Activated CD8-positive, alpha-beta memory T cell treated with anti-CD3 and anti-CD28 coated beads, Interleukin-2, amount 50 U/mL, for 4 hours (primary cell): Measurements from ENCODE around the gene RAB21.
"Not testable (repeated sequence)": the region's sequence is repeated elsewhere in the genome, so short reads cannot be mapped to it uniquely, and the experiment has no call there.

ENCODE experiments used
- DNase-seq: peaks from one replicate; pipeline ENCODE4 v3.0.0-alpha.2; 2020

Gene RAB21

DNA sequence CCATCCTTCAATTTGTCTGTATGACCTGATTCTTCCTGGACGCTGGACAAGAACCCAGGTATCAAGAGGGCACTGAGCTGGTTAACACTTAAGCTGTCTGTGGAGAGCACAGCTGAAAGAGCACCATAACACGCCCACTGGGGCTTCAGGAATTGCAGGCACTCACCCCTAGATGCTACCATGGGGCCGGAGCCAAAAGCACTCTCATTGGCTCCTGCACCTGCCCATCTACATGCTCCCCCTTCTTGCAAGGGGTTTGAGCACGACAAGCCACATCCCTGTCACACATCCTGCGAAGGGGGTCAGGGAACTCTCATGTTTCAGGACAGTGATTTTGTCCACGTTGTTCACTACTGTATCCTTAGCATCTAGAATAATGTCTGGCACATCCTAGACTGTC, 49.8 kb downstream of the RAB21 start:
- DNase-seq, result no peak

DNA sequence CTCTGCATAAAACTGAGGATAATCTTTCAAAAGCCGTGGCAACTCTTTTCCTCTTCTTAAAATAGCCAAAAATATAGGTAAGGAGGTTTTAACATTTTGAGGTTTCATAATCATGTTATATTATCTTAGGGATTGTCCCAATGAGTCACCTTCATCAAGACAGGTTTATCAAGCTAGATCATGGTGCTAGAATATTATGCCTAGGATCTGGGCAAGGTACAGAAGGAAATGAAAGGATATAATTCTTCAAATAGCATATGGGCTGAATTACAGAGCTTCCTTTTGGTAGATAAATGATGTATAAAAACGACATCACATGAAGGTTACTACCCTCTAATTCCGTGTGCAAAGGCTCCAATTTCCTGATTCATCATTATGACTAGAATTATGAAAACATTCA, 56.3 kb downstream of the RAB21 start:
- DNase-seq, result no peak

DNA sequence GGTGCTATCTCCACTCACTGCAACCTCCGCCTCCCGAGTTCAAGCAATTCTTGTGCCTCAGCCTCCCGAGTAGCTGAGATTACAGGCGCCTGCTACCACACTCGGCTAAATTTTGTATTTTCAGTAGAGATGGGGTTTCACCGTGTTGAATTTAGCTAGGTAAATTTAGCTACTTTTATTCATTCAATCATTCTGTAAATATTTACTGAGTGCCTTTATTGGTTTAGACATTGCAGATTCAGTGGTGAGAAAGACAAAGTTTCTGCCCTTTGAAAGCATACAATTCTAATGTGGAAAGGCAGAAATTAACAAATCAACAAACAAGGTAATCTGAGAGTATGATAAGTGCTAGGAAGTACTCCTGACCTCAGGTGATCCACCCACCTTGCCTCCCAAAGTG, 60.6 kb downstream of the RAB21 start:
- not testable (repeated sequence) for DNase-seq

DNA sequence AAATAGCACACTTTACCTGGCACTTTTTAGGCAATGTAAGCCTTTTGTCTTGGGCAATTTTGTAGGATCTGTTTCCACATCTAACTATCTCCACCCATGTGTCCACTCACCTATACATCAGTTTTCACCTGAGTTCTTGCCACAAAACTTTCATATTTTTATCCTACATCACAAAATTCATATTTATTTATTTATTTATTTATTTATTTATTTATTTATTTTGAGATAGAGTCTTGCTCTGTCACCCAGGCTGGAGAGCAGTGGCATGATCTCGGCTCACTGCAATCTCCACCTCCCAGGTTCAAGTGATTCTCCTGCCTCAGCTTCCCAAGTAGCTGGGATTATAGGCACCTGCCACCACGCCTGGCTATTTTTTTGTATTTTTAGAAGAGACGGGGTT, 67.4 kb downstream of the RAB21 start:
- not testable (repeated sequence) for DNase-seq

DNA sequence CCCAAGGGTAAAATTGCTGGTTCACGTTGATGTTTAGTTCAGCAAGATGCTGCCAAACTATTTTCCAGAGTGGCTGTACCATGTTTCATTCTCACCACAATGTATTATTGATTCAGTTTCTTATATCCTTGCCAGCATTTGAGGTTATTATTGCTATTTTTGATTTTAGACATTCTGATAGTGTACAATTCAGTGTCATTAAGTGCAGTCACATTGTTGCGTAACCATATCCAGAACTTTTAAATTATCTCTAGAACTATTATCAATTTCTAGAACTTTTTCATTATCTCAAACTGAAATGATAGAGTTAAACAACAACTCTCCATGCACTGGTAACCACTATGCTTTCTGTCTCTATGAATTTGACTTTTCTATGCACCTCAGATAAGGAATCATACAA, 74.2 kb downstream of the RAB21 start:
- DNase-seq, result no peak

DNA sequence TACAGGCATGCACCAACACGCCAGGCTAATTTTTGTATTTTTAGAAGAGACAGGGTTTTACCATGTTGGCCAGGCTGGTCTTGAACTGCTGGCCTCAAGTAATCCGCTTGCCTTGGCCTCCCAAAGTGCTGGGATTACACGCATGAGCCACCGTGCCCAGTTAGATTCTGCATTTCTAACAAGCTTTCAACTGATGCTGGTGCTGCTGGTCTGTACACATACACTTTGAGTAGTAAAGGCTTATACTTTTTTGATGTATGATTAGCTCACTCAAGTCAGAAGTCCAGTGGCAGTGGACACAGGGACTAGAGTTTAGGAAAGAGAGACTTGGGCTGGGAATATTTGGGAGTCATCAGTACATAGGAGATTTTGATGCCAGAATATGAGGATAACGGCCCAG, 82.7 kb downstream of the RAB21 start:
- DNase-seq, result no peak

DNA sequence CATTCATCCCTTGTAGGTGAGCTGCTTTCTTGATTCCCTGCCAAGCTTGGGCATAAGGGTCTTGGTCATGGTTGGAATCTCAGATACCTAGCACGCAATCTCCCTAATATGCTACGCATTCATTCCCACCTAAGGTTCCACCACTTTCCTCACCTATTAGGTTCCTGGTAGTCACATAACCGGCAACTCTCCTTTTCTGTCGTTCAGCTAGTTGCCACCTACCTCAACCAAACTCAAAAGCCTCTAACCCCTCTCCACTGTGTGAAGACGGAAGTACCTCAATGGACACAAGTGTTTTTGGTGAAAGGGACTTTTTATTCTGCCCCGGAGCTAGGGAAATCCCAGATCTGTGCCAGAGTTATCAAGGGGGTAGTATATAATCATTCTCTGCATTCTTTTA, 83.6 kb downstream of the RAB21 start:
- DNase-seq, result no peak

DNA sequence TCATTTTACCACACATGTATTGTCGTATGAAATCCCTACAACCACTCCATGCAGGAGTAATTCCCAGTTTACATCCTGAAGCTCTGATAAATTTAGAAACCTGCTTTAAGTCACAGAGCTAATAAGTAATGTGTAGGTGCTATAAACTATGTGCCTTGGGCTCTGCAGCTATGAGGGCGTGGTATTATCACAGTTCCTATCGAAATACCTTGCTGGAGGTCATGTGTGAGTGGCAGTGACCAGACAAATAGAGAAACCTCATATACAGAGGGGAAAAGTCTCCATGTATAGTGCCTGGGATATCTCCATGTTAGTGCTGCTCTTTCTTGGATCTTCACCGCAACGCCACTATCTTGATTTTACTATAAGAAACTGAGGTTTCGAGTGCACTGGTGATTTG, 84.0 kb downstream of the RAB21 start:
- no peak for DNase-seq

DNA sequence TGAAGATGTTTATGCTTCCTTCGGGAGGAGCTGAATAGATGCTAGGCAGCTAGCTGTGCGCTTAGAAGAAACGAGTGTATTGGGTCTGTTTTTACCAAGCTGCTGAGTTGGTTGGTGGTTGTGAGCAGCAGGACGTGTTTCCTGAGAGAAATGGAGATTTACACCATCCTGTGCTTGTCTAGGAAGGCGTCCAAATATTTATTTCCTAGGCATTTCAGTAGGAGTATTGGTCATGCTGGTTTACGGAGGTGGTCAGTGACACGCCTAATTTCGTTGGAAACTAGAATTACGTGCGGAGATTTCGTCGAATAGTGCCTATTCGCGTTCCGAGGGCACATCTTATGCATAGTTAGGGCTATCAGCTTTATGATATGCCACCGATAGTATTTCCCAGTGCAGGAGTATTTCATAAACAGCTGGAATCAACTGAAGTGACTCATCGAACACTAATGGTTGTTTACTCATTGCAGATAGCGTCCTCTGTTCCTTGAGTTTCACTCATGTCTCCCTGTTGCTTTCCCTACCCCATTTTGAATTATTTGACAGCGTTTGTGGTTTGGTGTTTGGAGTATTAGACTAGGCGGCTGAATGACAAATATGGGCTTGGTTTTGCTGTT, 85.7 kb downstream of the RAB21 start:
- DNase-seq, result no peak

DNA sequence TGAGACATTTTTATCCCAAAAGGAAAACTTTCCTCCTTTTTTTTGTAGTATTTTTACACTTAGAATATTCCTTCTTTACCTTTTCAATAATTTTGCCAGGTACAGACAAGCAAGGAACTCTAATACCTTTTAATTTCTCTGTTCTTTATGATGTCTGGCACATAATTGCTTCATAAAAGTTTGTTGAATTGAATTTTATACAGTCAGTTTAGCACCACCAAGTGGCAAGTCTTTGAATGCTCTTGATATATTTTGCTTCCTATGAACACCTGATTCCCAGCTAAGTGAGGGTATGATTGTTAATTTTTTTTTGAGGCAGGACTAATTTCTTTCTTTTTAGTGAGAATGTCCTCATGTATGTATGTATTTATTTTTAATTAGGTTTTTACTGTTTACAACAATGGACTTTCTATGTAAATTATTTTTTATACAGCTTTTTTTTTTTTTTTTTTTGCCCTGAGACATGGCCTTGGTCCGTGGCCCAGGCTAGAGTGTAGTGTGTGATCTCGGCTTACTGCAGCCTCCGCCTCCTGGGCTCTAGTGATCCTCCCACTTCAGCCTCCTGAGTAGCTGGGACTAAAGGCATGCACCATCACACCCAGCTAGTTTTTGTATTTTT, 91.8 kb downstream of the RAB21 start:
- DNase-seq, result no peak

DNA sequence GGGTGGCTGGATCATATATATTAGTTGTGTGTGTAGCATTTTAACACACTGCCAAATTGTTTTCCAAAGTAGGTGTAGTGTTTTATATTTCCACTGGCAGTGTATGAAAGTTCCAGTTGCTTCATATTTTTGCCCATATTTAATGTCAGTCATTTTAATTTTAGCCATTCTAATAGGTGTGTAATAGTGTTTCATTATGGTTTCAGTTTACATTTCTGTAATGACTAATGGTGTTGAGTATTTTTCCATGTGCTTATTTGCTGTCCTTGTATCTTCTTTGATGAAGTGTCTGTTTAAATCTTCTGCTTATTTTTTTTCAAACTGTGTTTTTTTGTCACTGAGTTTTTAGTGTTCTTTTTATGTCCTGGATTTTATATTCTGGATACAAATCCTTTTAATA, 93.5 kb downstream of the RAB21 start:
- no peak for DNase-seq

DNA sequence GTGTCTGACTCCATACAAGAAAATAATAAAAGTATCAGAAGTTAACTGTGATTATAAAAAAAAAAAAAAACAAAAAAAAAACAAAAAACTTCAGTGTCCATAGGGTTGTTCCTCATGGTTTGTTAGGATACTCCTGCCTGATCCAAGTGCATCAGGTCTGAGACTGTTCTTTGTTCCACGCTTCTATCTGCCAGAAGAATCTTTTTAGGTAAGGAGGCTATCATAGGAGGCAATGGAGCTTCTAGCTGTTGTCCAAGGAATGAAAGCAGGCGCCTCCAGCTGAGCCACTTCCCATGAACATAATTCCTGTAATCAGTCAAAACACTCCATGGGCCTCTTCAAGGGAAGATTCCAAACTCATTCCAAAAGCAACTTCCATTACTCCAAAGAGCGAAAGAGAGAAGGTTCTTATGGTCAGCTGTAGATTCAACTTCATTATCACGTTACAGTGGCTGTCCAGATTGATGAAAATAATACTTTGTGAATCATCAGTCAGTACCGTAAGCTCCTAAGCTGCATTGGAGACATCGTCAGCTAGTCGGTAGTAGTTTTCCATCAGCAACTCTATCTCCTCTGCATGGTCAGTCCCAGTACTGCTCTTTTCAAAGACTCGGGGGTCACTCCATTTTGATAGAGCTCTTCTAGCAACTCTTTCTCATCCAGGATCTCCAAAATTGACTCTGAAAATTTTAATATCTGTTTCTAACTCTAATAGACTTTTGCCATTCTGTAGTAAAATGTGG, 94.6 kb downstream of the RAB21 start:
- no peak for DNase-seq
